Kidney capillary endothelial cell (primary cell): Measurements from ENCODE around the gene ARHGEF1.
"Not testable (repeated sequence)": the region's sequence is repeated elsewhere in the genome, so short reads cannot be mapped to it uniquely, and the experiment has no call there.

Experiments
- DNase-seq: peaks from one replicate; pipeline ENCODE4 v3.0.0-alpha.2; 2018; ENCODE audit warnings: low spot score

Gene ARHGEF1

DNA sequence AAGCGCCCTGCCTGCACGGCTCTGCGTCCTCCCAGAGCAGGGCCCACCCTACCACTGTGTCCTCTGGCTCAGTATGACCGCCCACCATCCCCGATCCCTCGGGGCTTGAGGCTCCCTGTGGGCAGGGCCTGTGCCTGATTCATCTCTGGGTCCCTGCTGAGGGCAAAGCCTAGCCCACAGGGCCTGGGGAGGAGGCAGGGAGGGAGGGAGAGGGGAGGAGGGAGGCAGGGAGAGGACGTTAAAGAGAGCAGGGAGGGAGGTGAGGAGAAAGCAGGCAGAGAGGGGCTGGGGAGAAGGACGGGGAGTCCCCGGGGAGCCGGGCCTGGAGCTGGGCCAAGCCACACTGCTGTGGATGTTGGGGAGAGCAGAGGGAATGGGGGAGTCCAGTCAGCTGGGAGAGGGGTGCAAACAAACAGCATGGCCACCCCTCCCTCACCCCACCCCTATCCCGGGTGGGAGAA lies 49.3 kb downstream of the ARHGEF1 start:
- no peak for DNase-seq

GRCh38 chr19:41932720-41933332 lies 49.8 kb downstream of the ARHGEF1 start:
- DNase-seq = no peak

DNA sequence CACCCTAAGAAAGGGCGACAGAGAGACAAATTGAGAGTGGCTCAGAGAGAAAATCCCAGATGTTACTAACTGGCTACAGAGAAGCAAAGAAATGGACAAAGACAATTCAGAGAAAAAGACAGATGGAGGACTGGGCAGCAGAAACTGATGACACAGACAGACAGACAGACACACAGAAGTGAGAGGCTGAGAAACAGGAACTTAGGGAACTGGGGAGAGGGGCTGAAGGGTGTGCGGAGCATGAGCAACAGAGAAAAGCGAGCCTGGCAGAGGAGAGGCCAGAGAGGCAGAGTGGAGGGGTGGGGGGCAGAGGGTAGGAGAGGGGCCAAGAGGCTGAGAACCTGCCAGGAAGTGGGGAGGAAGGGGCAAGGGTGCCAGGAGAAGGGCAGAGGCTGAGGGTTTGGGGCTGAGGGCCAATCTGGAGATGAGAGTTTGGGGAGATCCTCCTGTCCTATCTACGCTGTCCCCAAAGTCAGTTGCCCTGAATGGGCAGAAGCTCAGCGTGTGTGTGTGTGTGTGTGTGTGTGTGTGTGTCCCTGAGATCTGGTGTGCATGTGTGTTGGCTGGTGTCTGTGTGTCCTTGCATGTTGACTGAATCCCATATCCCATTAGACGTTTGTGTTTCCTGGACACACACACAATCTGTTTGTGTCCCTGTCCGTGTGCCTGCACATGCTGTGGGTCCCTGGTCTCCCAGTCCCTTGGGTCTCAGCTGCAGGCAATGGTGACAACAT lies 50.9 kb downstream of the ARHGEF1 start:
- DNase-seq = no peak

GRCh38 chr19:41934849-41935374 lies 51.9 kb downstream of the ARHGEF1 start:
- peak; percentile 51 for DNase-seq

DNA sequence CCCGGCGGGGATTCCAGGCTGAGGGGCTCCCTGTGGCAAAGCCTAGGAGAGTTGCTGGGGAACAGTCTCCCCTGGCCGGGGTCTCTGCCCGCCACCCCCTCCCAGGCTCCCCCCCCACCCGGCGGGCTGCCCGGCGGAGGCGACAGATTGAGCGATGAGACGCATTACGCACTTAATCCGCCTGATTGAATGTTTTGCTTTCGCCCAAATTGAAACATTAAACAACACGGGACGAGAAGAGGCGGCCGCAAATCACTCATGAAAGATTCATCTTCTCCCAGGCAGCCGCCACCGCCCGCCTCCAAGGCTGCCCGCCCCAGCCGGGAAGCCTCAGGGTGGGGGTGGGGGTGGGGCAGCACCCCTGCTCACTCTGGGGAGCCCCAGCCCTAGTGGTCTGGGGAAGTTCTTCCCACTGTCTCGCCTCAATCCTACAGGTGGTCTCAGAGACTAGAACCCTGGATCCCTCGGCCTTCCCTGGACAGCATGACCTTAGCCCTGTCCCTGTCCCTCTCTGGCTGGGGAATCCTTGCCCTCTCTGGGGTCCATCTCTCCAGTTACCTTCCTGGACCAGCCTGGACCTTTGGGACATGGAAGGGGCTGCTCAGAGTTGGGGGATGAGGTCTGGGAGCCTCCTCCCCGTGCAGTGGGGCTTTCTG lies 52.9 kb downstream of the ARHGEF1 start:
- no peak for DNase-seq

DNA sequence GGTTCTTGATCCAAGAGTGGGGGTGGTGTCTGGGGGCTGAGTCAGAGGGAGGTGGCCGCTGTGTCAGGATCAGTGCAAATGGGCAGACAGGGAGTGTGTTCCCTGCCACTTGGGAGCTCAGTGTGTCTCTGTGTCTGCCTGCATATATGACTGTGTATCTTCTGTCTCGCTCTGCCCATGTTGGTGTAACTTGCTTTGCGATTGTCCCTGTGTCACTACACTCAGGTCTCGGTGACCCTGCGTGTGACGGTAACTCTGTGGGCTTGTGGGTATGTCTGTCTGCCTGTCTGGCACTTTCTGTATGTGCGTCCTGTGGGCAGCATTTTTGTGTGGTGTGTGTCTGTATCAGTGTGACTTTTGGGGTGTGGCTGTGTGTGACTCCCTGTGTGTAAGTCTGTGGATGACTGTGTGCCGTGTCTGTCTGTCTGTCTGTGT lies 53.4 kb downstream of the ARHGEF1 start:
- DNase-seq = no peak

DNA sequence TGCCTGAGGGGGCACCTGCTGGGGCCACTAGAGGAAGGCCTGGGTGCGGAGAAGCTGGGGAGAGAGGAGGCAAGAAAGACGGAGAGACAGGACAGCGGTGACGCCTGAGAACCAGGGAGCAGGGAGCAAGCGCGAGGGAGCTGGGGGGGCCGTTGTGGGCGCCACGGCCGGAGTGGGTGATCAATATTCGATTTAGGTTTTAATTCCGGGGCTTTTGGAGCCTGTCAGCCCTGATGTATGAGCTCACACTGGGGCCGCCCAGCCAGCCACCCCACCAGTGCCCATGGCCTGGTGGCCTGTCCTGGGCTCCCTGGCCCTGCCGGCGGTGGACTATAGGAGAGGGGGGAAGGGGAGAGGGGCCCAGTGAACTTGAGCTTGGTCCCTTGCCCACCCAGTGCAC lies 54.0 kb downstream of the ARHGEF1 start:
- no peak for DNase-seq

GRCh38 chr19:41937525-41938468 lies 54.8 kb downstream of the ARHGEF1 start:
- DNase-seq = no peak

GRCh38 chr19:41939209-41939608 lies 56.2 kb downstream of the ARHGEF1 start:
- not testable (repeated sequence) for DNase-seq

DNA sequence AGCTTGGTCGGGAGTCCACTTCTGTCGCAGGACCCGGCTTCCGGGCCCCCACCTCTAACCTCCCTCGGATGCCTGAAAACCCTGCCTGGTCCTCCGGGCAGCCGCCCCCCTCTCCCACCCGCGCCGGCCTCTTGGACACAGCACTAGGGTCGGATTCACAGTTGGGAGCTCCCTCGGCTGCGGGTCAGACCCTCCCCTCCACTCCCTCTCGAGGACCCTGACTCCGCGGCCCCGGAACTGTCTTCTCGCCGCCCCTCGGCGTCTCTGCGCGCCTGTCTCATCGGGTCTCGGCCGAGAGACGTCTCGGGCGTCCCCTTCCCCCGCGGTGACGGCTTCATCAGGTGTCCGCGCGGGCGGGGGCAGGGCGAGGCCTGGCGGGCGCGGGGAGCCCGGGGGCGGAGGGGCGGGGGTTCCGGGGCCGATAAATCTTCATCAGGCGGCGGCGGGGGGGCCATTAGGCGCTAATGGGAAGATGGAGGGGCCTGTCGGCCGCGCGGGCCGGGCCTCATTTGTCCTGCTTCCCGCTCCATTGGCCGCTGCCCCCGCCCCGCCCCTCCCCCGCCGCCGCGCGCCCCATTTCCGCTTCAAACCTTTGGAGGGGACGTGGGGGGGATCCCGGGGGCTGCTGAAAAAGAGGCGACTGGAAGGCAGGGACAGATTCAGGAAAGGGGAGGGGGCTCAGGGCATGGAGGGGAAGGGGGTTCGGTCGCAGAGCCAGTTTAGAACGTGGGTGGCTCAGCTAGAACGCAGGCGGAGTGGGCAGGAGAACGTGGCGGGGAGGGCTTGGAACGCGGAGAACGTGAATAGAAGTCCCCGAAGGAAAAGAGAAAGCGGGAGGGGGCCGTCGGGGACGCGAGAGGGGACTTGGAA lies 57.1 kb downstream of the ARHGEF1 start:
- DNase-seq = no peak

- DNase-seq = no peak
These were observed 57.9 kb downstream of the ARHGEF1 start for GRCh38 chr19:41940731-41941409.

GRCh38 chr19:41941410-41942202 lies 58.6 kb downstream of the ARHGEF1 start:
- DNase-seq = no peak

GRCh38 chr19:41944336-41944735 lies 61.4 kb downstream of the ARHGEF1 start:
- DNase-seq = no peak

DNA sequence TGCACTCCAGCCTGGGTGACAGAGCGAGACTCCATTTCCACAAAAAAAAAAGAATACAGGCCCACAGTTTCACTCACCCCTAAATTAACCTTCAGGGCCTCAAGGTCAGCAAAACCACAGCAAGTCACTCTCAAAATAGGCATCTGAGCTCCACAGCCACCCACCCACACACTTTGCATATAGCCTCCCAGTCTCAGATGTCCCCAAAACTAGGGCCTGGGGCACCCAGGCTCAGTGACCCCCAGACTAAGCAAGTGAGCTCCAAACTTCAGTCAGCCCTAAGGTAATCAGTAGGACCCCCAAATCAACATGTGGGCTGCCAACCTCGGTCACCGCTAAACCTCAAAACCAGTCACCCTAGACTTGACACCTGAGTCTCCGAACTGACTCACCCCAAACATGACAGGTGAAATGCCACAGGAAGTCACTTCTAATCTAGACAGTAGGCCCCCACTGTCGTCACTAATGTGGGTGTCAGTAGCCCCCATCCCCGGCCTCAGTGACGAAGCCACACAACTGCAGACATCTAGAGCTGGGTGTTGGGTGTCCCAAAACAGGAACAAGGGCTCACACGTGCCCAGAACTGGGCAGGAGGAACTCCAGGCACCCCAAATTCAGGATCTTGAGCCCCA lies 62.3 kb downstream of the ARHGEF1 start:
- DNase-seq = no peak

- no peak for DNase-seq
These were observed 64.1 kb downstream of the ARHGEF1 start for GRCh38 chr19:41947091-41947490.

DNA sequence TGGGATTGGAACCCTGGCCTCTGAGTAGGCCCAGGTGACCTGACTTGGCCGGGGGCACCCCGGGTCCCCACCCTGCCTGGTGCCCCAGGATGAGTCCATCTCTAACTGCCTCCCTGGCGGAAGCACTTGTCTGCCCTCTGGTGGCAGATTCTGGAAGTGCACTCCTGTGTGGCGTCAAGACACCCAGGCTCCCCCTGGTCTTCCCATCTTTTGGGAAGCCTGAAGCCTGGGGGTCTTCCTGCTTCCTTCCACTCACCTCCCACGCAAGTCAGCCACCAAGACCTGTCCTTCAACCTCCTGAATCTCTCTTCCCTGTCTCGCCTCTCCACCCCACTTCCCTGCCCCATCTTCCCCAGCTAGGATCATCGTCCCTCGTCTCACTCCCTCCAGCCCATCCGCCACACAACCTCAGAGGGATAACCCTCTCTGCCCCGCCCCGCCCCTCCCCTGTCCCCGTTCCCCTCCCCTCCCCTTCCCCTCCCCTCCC lies 68.7 kb downstream of the ARHGEF1 start:
- peak; percentile 57 for DNase-seq

DNA sequence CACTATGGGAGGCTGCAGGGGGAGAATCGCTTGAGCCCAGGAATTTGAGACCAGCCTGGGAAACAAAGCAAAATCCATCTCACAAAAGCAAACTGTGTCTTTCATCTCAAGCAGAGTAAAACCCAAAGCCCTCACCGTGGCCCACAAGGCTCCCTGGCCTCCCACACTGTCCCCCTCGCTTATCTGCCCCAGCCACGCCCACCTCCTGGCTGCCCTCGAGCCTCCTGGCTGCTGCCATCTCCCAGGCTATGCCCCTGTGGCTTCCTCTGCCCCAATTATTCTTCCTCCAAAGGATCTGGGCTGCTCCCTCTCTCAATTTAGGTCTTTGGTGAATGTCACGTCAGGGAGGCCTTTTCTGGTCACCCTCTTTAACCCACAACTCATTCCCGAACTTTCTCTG lies 72.5 kb downstream of the ARHGEF1 start:
- no peak for DNase-seq

GRCh38 chr19:41956621-41957020 lies 73.6 kb downstream of the ARHGEF1 start:
- no peak for DNase-seq
